GM12878 (cell line): ENCODE results near the gene AK8. TPM values are rescaled to one million over a fixed set of nuclear protein-coding genes. Genes with fewer than 3 reads are reported as not detected.

Experiments used
- EGR1 ChIP-seq, 2 experiments: IDR thresholded peaks; 1 replicate in 1 of 2; 2 replicates in 1 of 2; pipeline ENCODE4 v1.6.1; 2011 to 2012; ENCODE audit warnings: low read depth in 2 of 2, low read length in 2 of 2, borderline replicate concordance in 1 of 2, mild to moderate bottlenecking in 1 of 2, moderate library complexity in 1 of 2
- HCFC1 ChIP-seq: fragments of 150-350 bp; IDR thresholded peaks from 2 replicates; pipeline ENCODE4 v1.6.1; 2014; ENCODE audit warnings: low read length
- NFIC ChIP-seq: IDR thresholded peaks from 2 replicates; pipeline ENCODE4 v1.6.1; 2012; ENCODE audit warnings: low read depth, mild to moderate bottlenecking, inconsistent platforms, low read length, moderate library complexity
- polyA plus RNA-seq, 11 experiments: library from polyadenylated mRNA; depleted of rRNA in 4 of 11; unstranded in 6 of 11; stranded (reverse) in 5 of 11; fragments of >200 nt; fragmentation: Nextera tagmentation in 4 of 11; fragmentation: Illumina TruSeq in 1 of 11; extraction: Ambion mirVana in 4 of 11; extraction: Trizol in 1 of 11; gene quantifications; 1 replicate in 1 of 11; 2 replicates in 10 of 11; pipeline versions ENCODE4 v1.2.1 to v1.2.3, GENCODE V29; 2011 to 2016; ENCODE audit warnings: inconsistent platforms in 2 of 11, missing spikeins in 2 of 11, low read depth in 1 of 11
- total RNA-seq, 4 experiments: library from RNA; depleted of rRNA in 3 of 4; stranded (reverse); fragments of >200 nt in 3 of 4; fragmentation: Illumina TruSeq in 1 of 4; extraction: Trizol in 1 of 4; gene quantifications; 2 replicates each; pipeline versions ENCODE4 v1.2.1 to v1.2.3, GENCODE V29; 2013 to 2021
- TF ChIP-seq, protein P1 (sequence below): fragments of 450-650 bp; IDR thresholded peaks from 2 replicates; pipeline ENCODE4 v1.6.1; 2017; ENCODE audit warnings: mild to moderate bottlenecking, low read depth, inconsistent platforms; ENCODE audit not compliant: poor library complexity, severe bottlenecking
- TF ChIP-seq, protein P2 (sequence below): fragments of 450-650 bp; IDR thresholded peaks from 2 replicates; pipeline ENCODE4 v1.6.1; 2017; ENCODE audit warnings: mild to moderate bottlenecking, moderate library complexity

The AK8 gene
- total and polyA plus RNA-seq, 10 of the 15 experiments (the other 5 are each of a cell fraction or from before 2014, with no cell fraction given): 0.03 to 0.12 (median 0.06) TPM; not detected in 5

DNA sequence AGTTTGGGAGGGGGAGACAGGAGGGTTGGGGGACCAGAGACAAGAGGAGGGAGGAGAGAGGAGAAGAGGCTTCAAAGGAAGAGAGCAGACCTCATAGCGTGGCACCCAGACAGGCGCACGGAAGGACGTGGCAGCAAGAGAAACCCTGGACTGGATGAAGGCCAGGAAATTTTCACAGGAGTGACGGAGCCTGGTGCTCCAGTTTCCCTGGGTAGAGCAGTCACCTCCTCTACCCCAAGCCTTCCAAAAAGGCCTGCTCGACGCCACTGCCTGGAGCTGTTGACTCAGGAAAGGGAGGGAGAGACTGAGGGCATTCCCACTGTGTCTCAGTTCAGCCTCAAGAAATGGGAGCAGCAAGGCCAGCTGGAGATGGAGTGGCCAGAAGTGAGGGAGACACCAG lies 19.3 kb downstream of the AK8 start (continued):
- TF ChIP-seq, protein P1, sequence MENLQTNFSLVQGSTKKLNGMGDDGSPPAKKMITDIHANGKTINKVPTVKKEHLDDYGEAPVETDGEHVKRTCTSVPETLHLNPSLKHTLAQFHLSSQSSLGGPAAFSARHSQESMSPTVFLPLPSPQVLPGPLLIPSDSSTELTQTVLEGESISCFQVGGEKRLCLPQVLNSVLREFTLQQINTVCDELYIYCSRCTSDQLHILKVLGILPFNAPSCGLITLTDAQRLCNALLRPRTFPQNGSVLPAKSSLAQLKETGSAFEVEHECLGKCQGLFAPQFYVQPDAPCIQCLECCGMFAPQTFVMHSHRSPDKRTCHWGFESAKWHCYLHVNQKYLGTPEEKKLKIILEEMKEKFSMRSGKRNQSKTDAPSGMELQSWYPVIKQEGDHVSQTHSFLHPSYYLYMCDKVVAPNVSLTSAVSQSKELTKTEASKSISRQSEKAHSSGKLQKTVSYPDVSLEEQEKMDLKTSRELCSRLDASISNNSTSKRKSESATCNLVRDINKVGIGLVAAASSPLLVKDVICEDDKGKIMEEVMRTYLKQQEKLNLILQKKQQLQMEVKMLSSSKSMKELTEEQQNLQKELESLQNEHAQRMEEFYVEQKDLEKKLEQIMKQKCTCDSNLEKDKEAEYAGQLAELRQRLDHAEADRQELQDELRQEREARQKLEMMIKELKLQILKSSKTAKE: no peak
- TF ChIP-seq EGR1 (IDR thresholded peaks at IDR 0.05; ENCODE audit: borderline replicate concordance in 1 of 2, low read depth in 2 of 2, low read length in 2 of 2): no peak
- TF ChIP-seq, protein P2, sequence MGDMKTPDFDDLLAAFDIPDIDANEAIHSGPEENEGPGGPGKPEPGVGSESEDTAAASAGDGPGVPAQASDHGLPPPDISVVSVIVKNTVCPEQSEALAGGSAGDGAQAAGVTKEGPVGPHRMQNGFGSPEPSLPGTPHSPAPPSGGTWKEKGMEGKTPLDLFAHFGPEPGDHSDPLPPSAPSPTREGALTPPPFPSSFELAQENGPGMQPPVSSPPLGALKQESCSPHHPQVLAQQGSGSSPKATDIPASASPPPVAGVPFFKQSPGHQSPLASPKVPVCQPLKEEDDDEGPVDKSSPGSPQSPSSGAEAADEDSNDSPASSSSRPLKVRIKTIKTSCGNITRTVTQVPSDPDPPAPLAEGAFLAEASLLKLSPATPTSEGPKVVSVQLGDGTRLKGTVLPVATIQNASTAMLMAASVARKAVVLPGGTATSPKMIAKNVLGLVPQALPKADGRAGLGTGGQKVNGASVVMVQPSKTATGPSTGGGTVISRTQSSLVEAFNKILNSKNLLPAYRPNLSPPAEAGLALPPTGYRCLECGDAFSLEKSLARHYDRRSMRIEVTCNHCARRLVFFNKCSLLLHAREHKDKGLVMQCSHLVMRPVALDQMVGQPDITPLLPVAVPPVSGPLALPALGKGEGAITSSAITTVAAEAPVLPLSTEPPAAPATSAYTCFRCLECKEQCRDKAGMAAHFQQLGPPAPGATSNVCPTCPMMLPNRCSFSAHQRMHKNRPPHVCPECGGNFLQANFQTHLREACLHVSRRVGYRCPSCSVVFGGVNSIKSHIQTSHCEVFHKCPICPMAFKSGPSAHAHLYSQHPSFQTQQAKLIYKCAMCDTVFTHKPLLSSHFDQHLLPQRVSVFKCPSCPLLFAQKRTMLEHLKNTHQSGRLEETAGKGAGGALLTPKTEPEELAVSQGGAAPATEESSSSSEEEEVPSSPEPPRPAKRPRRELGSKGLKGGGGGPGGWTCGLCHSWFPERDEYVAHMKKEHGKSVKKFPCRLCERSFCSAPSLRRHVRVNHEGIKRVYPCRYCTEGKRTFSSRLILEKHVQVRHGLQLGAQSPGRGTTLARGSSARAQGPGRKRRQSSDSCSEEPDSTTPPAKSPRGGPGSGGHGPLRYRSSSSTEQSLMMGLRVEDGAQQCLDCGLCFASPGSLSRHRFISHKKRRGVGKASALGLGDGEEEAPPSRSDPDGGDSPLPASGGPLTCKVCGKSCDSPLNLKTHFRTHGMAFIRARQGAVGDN: no peak
- TF ChIP-seq HCFC1: no peak
- no peak for TF ChIP-seq NFIC
